ENCODE data around the gene ZBTB32. TPM values are rescaled to one million over a fixed set of nuclear protein-coding genes. Genes with fewer than 3 reads are reported as not detected.

ZBTB32 gene
- total and polyA plus RNA-seq, 5 donors: not detected

DNA sequence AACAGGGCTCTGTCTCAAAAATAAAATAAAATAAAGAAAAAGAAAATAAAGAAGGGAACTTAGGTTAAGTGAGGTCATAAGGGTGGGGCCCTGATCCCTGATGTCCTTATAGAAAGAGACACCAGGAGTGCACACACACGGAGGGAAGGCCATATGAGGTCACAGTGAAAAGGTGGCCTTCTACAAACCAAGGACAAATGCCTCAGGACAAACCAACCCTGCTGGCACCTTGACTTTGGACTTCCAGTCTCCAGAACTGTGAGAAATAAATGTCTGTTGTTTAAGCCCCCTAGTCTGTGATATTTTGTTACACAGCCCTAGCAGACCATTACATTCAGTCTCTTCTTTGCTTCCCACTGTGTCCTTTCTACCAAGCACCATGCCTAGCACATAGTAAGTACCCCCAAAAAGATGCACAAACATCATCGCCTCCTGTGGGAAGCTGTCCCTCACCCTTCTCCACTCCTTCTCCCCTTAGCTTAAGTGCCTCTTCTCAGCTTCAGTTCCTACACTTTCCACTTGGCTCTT is 8.4 kb upstream of the ZBTB32 start:
- Histone ChIP-seq H3K4me1 (ENCODE audit: control insufficient read depth, insufficient read depth, low read length) (no peaks in the 10 kb centered on the region), H3K27me3 (ENCODE audit: control insufficient read depth, insufficient read depth) (no peaks in the 10 kb centered on the region), H3K27ac (ENCODE audit: low read length) (no peak overlapping the region), H3K4me3 (ENCODE audit: low read length) (no peak overlapping the region), H3K9me3 (ENCODE audit: control insufficient read depth, low read length) (no peaks in the 10 kb centered on the region)
- intact Hi-C loops (cut with DNase I): loop anchor here in 3 of 4 donors (2.0 to 10.0 kb wide), 2 partner anchors 21 to 239 kb away; partner anchors contain the start of gene LRFN3 (in 2 of the 3)
- no peak for DNase-seq
- no peak for ATAC-seq
- WGBS: 76% methylated on average over 2 of the region's 2 CpGs

DNA sequence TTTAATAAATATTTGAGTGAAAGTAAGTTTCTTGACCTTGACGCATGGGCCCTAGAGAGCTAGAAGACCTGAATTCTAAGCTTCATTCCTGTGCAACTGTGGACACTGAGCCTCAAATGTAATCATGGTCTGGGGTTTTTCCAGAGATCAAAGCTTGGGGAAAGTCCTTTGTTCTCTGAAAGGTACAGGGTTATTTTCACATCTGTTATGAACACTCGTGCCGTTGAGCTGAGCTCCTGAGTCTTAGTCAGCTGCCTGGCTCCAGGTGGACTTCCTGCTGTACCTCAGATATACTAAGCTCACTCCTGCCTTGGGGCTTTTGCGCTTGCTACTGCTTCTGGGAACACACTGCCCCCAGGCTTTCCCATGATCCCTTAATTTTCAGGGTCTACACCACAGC is 7.5 kb upstream of the ZBTB32 start:
- H3K27me3 ChIP-seq (ENCODE audit: control insufficient read depth, insufficient read depth): no peaks in the 10 kb centered on the region
- intact Hi-C loops (cut with DNase I): loop anchor here in 2 of 4 donors (10.0 kb wide), 1 partner anchor 238 kb away; the partner anchor contains the start of gene LRFN3 (in 2 of the 2)
- no peak overlapping the region for H3K4me3 ChIP-seq (ENCODE audit: low read length)
- no peak overlapping the region for H3K27ac ChIP-seq (ENCODE audit: low read length)
- DNase-seq (no peak), ATAC-seq (no peak)
- no peaks in the 10 kb centered on the region for H3K4me1 ChIP-seq (ENCODE audit: control insufficient read depth, insufficient read depth, low read length)
- WGBS: 83% methylated on average over 4 of the region's 4 CpGs
- H3K9me3 ChIP-seq (ENCODE audit: control insufficient read depth, low read length): no peaks in the 10 kb centered on the region

DNA sequence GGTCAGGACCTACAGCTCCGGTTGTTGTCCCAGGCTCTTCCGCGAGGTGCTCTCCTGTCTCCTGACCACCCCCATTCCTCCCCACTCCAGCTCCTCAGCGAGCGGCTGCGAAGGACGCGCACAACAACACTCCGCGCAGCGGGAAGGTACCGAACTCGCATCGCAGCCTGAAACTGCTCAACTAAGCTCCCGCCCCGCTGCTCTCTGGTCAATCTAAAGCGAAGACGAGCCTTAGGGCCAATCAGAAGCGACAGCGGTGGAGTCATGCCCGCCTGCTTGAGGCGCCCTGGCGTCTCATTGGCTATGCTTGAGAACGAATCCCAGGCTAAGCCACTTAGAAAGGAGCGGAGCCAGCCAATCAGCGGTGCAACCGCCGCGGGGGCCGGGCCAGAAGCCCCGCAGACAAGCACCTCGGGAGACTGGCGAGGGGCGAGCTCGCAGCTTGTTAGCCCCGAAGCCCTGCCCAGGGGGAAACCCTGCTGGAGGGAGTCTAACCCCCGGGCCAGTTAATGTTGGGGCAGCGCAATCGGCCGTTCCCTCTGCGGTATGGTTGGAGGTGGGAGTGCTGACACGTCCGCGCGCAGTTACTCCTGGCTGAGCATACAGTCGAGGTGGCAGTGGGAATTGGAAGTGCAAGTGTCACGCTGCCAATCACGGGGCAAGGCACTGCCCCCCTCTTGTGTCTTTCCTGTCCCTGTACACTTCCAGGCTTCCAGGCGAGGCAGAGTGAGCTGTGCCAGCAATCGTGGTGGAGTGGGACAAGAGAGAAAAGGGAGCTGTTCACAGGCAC is 1.9 kb upstream of the ZBTB32 start:
- peak; percentile 100 for ATAC-seq

DNA sequence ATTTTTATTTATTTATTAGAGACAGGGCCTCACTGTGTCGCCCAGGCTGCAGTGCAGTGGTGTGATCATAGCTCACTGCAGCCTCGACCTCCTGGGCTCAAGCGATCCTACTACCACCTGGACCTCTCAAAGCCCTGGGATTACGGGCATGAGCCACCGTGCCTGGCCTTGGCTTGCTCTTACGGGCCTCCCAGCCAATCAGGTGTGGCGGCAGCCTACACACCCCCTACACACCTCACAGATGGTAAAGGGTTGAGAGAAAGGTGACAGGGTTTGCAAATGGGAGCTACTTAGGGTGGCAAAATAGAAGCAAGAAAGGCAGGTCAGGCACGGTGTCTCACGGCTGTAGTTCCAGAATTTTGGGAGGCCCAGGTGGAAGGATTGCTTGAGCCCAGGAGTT is 1.0 kb upstream of the ZBTB32 start:
- H3K4me3 ChIP-seq (ENCODE audit: low read length): no peak overlapping the region
- no peaks in the 10 kb centered on the region for H3K9me3 ChIP-seq (ENCODE audit: control insufficient read depth, low read length)
- no peak overlapping the region for H3K27ac ChIP-seq (ENCODE audit: low read length)
- no peaks in the 10 kb centered on the region for H3K4me1 ChIP-seq (ENCODE audit: control insufficient read depth, insufficient read depth, low read length)
- WGBS: 53% methylated on average over 9 of the region's 9 CpGs
- DNase-seq: no peak
- no peak for ATAC-seq
- intact Hi-C loops (cut with DNase I): no loop called here
- H3K27me3 ChIP-seq (ENCODE audit: control insufficient read depth, insufficient read depth): no peaks in the 10 kb centered on the region

More for the DNA sequence above, 1.9 kb upstream of the ZBTB32 start:
- H3K9me3 ChIP-seq (ENCODE audit: control insufficient read depth, low read length): no peaks in the 10 kb centered on the region
- peak overlapping the region; percentile 59 for H3K27ac ChIP-seq (ENCODE audit: low read length)
- peak overlapping the region; percentile 53 for H3K4me3 ChIP-seq (ENCODE audit: low read length)
- intact Hi-C loops (cut with DNase I): no loop called here
- H3K27me3 ChIP-seq (ENCODE audit: control insufficient read depth, insufficient read depth): no peaks in the 10 kb centered on the region
- peak; percentile 97 to 98 (median 97) for DNase-seq
- WGBS: under 1% methylated on average over 50 of the region's 50 CpGs
- H3K4me1 ChIP-seq (ENCODE audit: control insufficient read depth, insufficient read depth, low read length): no peaks in the 10 kb centered on the region

DNA sequence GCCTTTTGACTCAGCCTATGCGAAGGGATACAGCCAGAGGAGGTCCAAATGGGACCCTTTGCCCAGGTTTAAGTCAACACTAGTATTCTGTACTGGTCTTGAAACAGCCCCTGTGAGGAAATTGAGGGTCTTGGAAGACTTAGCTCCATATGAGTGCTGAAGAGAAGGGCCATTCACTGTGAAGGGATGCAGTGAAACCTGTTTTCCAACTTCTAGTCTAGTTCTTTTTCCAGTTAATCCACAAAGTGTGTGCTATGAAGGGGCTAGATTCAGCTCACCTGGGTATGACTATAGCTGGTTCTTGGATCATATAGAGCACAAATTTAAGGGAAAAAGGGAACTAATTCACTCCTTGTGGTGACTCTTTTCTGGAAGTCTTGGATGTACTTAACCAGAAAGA is 4.0 kb downstream of the ZBTB32 start:
- no peaks in the 10 kb centered on the region for H3K27me3 ChIP-seq (ENCODE audit: control insufficient read depth, insufficient read depth)
- no peak overlapping the region for H3K27ac ChIP-seq (ENCODE audit: low read length)
- H3K4me3 ChIP-seq (ENCODE audit: low read length): no peak overlapping the region
- intact Hi-C loops (cut with DNase I): no loop called here
- DNase-seq: no peak
- no peaks in the 10 kb centered on the region for H3K4me1 ChIP-seq (ENCODE audit: control insufficient read depth, insufficient read depth, low read length)
- 88% methylated on average over 1 of the region's 1 CpG for WGBS
- no peak for ATAC-seq
- H3K9me3 ChIP-seq (ENCODE audit: control insufficient read depth, low read length): no peaks in the 10 kb centered on the region

DNA sequence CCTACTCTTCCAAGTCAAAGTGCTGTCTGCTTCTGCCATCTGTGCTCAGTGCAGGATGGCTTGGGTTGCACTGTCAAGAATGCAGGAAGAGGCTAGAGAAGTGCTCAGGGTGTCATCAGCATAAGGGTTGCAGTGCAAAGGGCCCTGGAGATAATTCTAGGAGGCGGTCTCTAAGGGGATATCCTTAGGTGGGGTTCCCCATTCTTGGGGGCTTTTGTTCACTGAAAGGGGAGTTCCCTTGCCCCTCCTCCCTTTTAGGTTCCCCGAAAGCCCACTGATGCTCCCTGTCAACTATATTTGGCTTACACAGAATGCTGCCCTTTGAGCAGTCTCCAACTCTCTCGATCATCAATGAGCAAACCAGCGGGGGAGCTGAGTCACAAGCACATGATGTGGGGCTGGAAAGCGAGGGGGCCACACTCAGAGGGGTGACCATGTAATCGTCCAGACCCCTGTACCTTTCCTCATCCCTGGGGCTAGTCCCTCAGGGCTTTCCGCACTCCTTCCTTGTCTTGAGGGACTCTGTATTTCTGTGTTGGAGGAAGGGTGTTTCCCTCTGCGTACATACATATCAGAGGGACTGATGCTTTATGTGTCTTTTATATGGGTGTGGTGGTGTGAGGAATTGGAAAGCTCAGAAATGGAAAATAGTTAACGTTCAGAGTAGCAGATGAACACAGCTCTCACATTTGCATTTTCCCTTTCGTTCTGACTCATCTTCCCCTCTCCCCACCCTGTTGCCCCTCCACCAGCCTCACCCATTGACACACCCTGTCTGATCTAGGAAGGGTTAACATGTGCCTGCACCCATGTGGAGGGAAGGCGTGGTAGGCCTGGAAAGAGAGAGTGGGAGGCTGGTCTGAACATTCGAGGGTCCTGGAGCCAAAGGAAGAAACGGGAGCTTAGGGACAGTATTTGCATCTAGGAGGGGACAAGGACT is 6.7 kb downstream of the ZBTB32 start:
- H3K27ac ChIP-seq (ENCODE audit: low read length): no peak overlapping the region
- WGBS: 61% methylated on average over 13 of the region's 13 CpGs
- DNase-seq (no peak), ATAC-seq (no peak)
- H3K4me1 ChIP-seq (ENCODE audit: control insufficient read depth, insufficient read depth, low read length): peaks cover 3% of the 10 kb centered on the region
- H3K4me3 ChIP-seq (ENCODE audit: low read length): no peak overlapping the region
- H3K9me3 ChIP-seq (ENCODE audit: control insufficient read depth, low read length): no peaks in the 10 kb centered on the region
- H3K27me3 ChIP-seq (ENCODE audit: control insufficient read depth, insufficient read depth): no peaks in the 10 kb centered on the region
- intact Hi-C loops (cut with DNase I): no loop called here

DNA sequence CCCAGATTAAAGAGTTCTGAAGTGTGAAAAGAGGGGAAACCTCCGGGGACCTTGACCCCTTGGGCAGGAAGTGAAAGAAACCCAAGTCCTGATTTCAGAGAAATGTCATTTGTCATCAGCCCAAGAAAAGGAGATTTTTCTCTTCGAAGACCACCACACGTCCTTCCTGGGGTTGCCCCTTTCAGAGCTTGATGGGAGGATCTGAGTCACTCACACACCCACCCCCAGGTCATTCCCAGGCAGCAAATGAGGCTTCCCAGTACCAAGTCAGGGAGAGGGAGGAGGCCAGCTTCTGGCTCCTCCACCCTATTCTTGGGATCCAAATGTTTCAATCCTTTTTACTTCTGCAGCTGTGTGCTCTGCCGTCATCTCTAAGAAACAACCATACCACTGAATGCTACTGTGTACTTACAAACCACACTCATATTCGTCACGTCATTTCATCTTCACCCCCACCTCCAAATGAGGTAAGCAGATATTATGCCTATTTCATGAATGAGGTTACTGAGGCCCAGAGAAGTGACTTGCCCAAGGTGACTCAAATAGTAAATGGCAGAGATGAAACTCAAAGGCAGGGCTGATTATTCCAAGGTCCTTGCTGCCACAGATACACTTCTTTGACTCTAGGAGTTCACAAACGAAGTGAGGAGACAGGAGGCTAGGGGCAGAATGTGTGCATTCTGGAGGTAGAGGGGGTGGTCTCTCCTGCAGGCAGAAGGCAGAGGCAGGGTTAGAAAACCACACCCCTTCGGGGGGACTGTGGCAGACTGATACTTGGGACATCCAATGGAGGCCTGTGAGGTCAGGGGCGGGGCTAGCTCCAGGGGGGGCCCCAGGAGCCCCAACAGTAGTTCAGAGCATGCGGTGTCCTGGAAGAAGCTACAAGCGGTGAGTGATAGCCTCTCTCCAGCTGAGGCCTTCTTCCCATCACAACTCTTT is 8.5 kb downstream of the ZBTB32 start:
- intact Hi-C loops (cut with DNase I): no loop called here
- no peaks in the 10 kb centered on the region for H3K27me3 ChIP-seq (ENCODE audit: control insufficient read depth, insufficient read depth)
- H3K9me3 ChIP-seq (ENCODE audit: control insufficient read depth, low read length): no peaks in the 10 kb centered on the region
- H3K4me1 ChIP-seq (ENCODE audit: control insufficient read depth, insufficient read depth, low read length): peaks cover 3% of the 10 kb centered on the region
- H3K4me3 ChIP-seq (ENCODE audit: low read length): no peak overlapping the region
- DNase-seq: peak in 1 of 3 donors; percentile 17
- no peak overlapping the region for H3K27ac ChIP-seq (ENCODE audit: low read length)
- WGBS: 70% methylated on average over 11 of the region's 11 CpGs
- ATAC-seq: no peak

DNA sequence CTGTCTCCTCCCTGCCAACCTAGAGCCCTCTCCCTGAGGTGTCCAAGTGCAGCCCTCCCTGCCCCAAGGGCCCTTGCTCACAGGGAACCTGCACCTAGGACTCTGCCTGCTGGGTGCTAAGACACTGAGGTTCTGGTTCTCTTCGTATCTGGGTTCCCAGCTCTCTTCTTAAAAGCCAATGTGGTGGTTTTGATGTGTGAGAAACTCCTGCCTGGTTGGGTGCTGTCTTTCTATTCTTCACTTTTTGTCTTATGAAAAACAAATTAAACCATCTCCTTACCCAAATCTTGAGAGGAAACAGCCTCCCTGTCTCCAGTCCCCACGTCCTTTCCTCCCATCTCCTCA is 9.1 kb downstream of the ZBTB32 start:
- H3K4me3 ChIP-seq (ENCODE audit: low read length): no peak overlapping the region
- H3K27ac ChIP-seq (ENCODE audit: low read length): no peak overlapping the region

DNA sequence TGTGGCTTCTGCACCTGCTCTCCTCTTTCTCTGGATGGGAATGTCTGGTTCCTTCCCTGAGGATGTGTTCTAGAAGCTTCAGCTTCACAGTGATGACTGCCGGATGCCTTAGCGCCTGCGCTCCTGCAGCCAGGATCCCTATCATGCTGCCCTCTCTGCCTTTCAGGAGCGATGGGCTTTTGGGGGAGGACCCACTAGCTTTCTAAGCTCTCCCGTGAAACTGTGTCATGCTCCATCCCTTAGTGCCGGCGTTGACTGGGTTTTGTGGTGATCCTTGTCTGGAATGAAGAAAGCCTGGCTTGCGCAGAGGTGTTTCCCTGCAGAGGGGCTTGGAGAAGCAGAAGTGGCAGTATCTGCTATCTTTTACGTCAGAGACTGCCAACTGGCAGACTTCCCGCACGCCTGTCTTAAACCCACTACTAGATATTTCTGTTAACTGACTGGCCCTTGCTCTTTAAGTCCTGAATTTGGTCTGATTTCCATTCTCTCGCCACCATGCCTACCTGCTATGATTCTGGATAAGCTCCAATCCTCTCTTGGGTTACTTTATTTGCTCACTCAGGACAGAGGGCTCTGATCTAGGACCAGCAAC is 9.6 kb downstream of the ZBTB32 start:
- no peak overlapping the region for H3K4me3 ChIP-seq (ENCODE audit: low read length)
- DNase-seq (no peak), ATAC-seq (no peak)
- intact Hi-C loops (cut with DNase I): no loop called here
- H3K27ac ChIP-seq (ENCODE audit: low read length): no peak overlapping the region
- 73% methylated on average over 12 of the region's 12 CpGs for WGBS
- H3K9me3 ChIP-seq (ENCODE audit: control insufficient read depth, low read length): no peaks in the 10 kb centered on the region
- no peaks in the 10 kb centered on the region for H3K27me3 ChIP-seq (ENCODE audit: control insufficient read depth, insufficient read depth)
- H3K4me1 ChIP-seq (ENCODE audit: control insufficient read depth, insufficient read depth, low read length): peaks cover 3% of the 10 kb centered on the region

More for the DNA sequence above, 9.1 kb downstream of the ZBTB32 start:
- intact Hi-C loops (cut with DNase I): no loop called here
- no peak for ATAC-seq
- WGBS: 73% methylated on average over 2 of the region's 2 CpGs
- Histone ChIP-seq H3K9me3 (ENCODE audit: control insufficient read depth, low read length) (no peaks in the 10 kb centered on the region), H3K27me3 (ENCODE audit: control insufficient read depth, insufficient read depth) (no peaks in the 10 kb centered on the region), H3K4me1 (ENCODE audit: control insufficient read depth, insufficient read depth, low read length) (peaks cover 3% of the 10 kb centered on the region)
- no peak for DNase-seq
